Parathyroid adenoma (tissue), 2 donors: ENCODE data around the gene SPG7.

Experiments
- H2AFZ ChIP-seq: fragments of 300-600 bp; sonication (generic); one replicate; pipeline ENCODE4 v1.7.0; 2017; ENCODE audit warnings: antibody characterized with exemption, mild to moderate bottlenecking
- H3K27ac ChIP-seq: fragments of 300-600 bp; sonication (generic); one replicate; pipeline ENCODE4 v1.7.0; 2017
- H3K27me3 ChIP-seq: fragments of 300-600 bp; sonication (generic); one replicate; pipeline ENCODE4 v1.7.0; 2017; ENCODE audit warnings: low read length; ENCODE audit not compliant: control insufficient read depth, insufficient read depth
- H3K36me3 ChIP-seq: fragments of 300-600 bp; sonication (generic); one replicate; pipeline ENCODE4 v1.7.0; 2017; ENCODE audit warnings: low read length; ENCODE audit not compliant: control insufficient read depth, insufficient read depth
- H3K4me1 ChIP-seq: fragments of 300-600 bp; sonication (generic); one replicate; pipeline ENCODE4 v1.7.0; 2017; ENCODE audit warnings: control low read depth
- H3K4me2 ChIP-seq: fragments of 300-600 bp; sonication (generic); one replicate; pipeline ENCODE4 v1.7.0; 2017; ENCODE audit warnings: low read length
- H3K4me3 ChIP-seq: fragments of 300-600 bp; sonication (generic); one replicate; pipeline ENCODE4 v1.7.0; 2017; ENCODE audit warnings: low read depth, low read length
- H3K79me2 ChIP-seq: fragments of 300-600 bp; sonication (generic); one replicate; pipeline ENCODE4 v1.7.0; 2017; ENCODE audit warnings: control low read depth
- H3K9ac ChIP-seq: fragments of 300-600 bp; sonication (generic); one replicate; pipeline ENCODE4 v1.7.0; 2017; ENCODE audit warnings: mild to moderate bottlenecking
- H3K9me3 ChIP-seq: fragments of 300-600 bp; sonication (generic); one replicate; pipeline ENCODE4 v1.7.0; 2017; ENCODE audit warnings: low read length; ENCODE audit not compliant: control insufficient read depth
- CTCF ChIP-seq: fragments of 300-600 bp; sonication (generic); IDR thresholded peaks from one replicate; pipeline ENCODE4 v1.7.0; 2017; ENCODE audit warnings: antibody characterized with exemption, mild to moderate bottlenecking
- donor health status: primary hyperparathyroidism.

SPG7 gene

DNA sequence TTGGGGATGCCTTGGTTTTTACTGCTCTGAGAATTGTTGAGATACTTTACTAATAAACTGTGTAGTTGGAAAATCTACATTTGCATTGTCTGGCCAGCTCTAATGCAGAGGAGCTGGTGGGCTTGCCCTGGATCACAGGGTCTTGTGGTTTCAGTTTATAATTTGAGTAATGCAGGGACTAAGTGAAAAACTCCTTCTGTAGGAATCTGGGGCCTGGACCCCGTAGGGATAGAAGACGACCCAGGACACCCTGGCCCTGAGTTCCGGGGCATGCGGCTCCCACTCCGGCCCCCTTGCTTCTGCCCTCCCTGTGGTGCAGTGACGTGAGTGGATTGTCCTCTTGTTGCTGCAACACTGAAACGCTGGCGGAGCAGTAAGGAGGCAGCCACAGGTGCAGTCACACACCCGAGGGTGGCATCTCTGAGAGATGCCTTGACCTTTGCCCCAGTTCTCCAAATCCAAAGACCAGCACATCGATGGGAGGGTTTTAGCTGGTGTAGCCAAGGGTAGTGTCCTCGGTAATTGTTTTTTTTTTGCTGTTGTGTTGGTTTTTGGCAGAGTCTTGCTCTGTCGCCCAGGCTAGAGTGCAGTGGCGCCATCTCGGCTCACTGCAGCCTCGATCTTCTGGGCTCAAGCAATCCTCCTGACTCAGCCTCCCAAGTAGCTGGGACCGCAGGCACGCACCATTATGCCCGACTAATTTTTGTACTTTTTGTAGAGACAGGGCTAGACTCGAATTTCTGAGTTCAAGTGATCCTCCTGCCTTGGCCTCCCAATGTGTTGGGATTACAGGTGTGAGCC, 49.7 kb downstream of the SPG7 start:
- no peak overlapping the region for H3K9ac ChIP-seq
- H3K27me3 ChIP-seq, result no peaks in the 10 kb centered on the region
- H2AFZ ChIP-seq, result no peak overlapping the region
- H3K36me3 ChIP-seq, result no peaks in the 10 kb centered on the region
- no peak overlapping the region for H3K27ac ChIP-seq
- H3K79me2 ChIP-seq, result no peaks in the 10 kb centered on the region
- no peak overlapping the region for H3K4me3 ChIP-seq
- H3K4me1 ChIP-seq, result peaks cover 10% of the 10 kb centered on the region
- no peak overlapping the region for H3K4me2 ChIP-seq
- H3K9me3 ChIP-seq, result no peaks in the 10 kb centered on the region
- TF ChIP-seq CTCF, result no peak

DNA sequence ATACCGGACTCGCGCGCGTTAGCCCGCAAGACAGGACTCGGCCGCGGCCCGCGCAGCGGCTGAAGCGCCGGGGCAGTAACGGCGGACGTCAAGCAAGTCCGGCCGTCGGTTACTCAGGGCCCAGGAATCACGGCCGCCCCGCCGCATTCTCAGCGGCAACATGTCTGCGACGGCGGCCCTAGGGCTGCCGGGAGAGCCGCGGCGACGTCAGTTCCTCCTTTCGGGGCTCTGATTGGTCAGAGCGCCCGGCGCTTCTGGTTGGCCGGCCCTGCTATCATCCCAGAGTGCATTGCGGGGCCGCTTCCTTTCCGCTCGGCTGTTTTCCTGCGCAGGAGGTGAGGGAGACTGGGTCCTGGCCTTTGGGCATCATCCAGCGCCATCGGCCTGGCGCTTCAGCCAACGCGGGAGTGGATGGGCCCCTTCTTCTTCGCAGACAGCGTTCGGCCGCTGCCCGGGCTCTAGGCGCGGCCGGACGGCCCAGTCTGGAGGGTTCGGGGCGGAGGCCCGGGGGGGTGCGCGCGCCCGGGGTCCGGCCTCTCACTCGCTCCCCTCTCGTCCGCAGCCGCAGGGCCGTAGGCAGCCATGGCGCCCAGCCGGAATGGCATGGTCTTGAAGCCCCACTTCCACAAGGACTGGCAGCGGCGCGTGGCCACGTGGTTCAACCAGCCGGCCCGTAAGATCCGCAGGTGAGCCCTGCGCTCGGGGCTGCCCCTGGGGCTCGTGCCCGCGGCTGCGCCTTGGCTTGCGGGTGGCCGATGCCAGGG, 52.4 kb downstream of the SPG7 start, which contains the start of gene RPL13:
RPL13 (plus strand) TSS at position 305 of the 764 bp plus-strand sequence; CDS start at position 583, 278 bp downstream.
- H3K4me1 ChIP-seq, result peaks cover 24% of the 10 kb centered on the region
- no peaks in the 10 kb centered on the region for H3K79me2 ChIP-seq
- peak; percentile 10 for TF ChIP-seq CTCF
- peak within 1 kb of the TSS; percentile 96 for H3K27ac ChIP-seq
- H3K4me3 ChIP-seq, result peak within 1 kb of the TSS; percentile 88
- H3K9ac ChIP-seq, result peak within 1 kb of the TSS; percentile 93
- no peaks in the 10 kb centered on the region for H3K9me3 ChIP-seq
- H3K27me3 ChIP-seq, result no peaks in the 10 kb centered on the region
- H2AFZ ChIP-seq, result peak within 1 kb of the TSS; percentile 99
- peak within 1 kb of the TSS; percentile 86 for H3K4me2 ChIP-seq
- no peaks in the 10 kb centered on the region for H3K36me3 ChIP-seq

DNA sequence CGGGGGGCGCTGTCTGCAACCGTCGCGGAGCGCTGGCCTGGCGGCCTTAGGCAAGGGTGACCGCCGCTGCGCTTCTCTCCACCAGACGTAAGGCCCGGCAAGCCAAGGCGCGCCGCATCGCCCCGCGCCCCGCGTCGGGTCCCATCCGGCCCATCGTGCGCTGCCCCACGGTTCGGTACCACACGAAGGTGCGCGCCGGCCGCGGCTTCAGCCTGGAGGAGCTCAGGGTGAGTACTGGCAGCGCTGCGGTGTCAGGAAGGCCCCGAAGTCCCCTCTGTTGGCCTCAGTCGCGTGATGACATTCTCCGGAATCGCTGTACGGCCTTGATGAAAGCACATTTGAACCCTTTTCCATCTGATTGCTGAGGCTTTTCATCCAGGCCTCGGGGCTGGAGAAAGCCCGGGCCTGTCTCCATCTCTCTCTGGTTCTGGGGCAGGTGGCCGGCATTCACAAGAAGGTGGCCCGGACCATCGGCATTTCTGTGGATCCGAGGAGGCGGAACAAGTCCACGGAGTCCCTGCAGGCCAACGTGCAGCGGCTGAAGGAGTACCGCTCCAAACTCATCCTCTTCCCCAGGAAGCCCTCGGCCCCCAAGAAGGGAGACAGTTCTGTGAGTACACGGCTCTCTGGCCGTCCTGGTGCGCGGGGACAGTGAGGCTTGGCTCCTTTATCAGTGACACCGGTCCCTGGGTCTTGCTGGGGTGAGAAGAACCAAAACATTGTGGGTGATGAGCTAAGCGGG, 53.1 kb downstream of the SPG7 start:
- H2AFZ ChIP-seq, result peak overlapping the region; percentile 99
- H3K27me3 ChIP-seq, result no peaks in the 10 kb centered on the region
- H3K4me1 ChIP-seq, result peaks cover 29% of the 10 kb centered on the region
- H3K79me2 ChIP-seq, result no peaks in the 10 kb centered on the region
- peak overlapping the region; percentile 86 for H3K4me2 ChIP-seq
- no peak for TF ChIP-seq CTCF
- no peaks in the 10 kb centered on the region for H3K36me3 ChIP-seq
- H3K27ac ChIP-seq, result peak overlapping the region; percentile 96
- H3K9me3 ChIP-seq, result no peaks in the 10 kb centered on the region
- H3K9ac ChIP-seq, result peak overlapping the region; percentile 93
- H3K4me3 ChIP-seq, result peak overlapping the region; percentile 88

DNA sequence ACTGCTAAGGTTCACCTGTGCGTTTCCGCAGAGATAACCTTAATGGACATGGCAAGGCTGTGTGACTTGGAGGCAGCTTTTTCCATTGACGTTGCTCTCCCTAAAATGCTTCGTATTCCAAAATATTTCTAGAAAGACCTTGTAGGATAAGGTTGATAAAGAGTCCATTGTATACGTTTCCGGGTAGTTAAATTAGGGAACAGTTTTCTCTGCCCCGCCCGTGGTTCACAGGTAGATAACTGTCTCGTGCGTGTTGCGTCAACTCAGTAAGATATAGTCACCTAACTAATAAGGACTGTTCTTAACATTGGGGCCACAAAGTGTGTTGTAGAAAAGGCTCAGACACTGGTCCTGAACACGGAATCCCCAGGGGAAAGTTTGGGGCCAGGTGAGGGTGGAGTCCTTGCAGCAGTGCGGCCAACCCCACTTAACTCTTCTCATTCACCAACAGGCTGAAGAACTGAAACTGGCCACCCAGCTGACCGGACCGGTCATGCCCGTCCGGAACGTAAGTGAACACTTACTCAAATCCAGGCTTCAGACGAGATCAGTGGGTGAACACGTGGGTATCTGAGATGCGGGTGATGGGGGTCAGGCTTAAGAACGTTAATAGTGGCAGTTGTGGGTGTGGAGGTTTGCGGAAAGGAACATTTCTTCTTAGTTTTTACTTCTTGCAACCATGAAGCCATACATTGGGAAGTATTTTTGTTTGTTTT, 53.8 kb downstream of the SPG7 start:
- Histone ChIP-seq H3K79me2 (no peaks in the 10 kb centered on the region), H3K4me2 (peak overlapping the region; percentile 86), H3K27ac (peak overlapping the region; percentile 96), H3K4me3 (peak overlapping the region; percentile 88), H3K27me3 (no peaks in the 10 kb centered on the region), H3K9ac (no peak overlapping the region), H3K36me3 (no peaks in the 10 kb centered on the region), H3K9me3 (no peaks in the 10 kb centered on the region), H3K4me1 (peaks cover 29% of the 10 kb centered on the region), H2AFZ (no peak overlapping the region)
- TF ChIP-seq CTCF, result no peak
